Measurements from ENCODE around the gene TNFRSF14. TPM values are rescaled to one million over a fixed set of nuclear protein-coding genes. Genes with fewer than 3 reads are reported as not detected.

The TNFRSF14 gene
- total RNA-seq, 1 donor from 2014 or later, result 14.7 TPM

DNA sequence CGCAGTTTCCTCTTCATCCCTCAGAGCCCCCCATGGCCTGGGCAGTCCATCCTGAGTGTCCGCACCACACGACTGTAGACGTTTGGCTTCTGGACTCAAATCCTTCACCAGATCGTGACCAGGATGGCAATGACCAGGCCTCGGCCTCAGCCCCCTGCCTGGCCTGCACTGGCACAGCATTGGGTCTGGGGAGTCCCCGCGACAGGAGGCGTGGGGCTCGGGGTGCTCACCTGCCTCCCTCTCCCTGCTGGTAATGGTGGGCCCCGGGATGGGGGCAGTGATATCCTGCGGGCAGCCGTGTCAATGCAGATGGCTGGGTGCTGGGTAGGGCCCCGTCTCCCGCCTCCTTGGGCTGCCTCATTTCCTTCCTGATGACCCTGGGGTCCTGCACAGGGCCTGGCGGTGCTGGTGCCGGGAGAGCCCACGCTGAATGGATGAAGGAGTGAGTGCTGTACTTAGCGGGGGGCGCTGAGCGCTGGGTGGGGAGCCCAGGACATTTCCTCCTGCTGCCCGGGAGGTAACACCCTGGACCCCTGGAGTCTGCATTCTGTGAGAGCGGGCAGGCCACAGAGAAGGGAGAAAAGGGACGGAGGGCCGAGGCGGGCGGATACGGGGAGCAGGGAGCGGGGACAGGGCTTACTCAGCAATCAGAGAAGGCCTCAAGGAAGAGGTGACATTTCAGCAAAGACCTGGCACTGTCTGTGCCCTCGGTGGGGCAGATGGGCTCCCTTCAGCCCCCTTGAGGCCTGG, 2.1 kb upstream of the TNFRSF14 start:
- Histone ChIP-seq H3K27me3 (ENCODE audit: control insufficient read depth, insufficient read depth, low read length) (peaks cover 12% of the 10 kb centered on the region), H3K36me3 (ENCODE audit: control insufficient read depth, insufficient read depth, low read length) (no peaks in the 10 kb centered on the region), H3K4me3 (ENCODE audit: low read depth, low read length) (no peak overlapping the region)
- no peak for TF ChIP-seq CTCF (IDR thresholded peaks at IDR 0.05; ENCODE audit: insufficient read depth, low read length, poor library complexity, severe bottlenecking)
- DNase-seq (ENCODE audit: low read depth), result no peak

GRCh38 chr1:2554621-2555387, 1.4 kb upstream of the TNFRSF14 start:
- no peak overlapping the region for H3K4me3 ChIP-seq (ENCODE audit: low read depth, low read length)
- DNase-seq (ENCODE audit: low read depth), result no peak
- H3K27me3 ChIP-seq (ENCODE audit: control insufficient read depth, insufficient read depth, low read length), result peaks cover 12% of the 10 kb centered on the region
- no peaks in the 10 kb centered on the region for H3K36me3 ChIP-seq (ENCODE audit: control insufficient read depth, insufficient read depth, low read length)
- peak; percentile 59 for TF ChIP-seq CTCF (IDR thresholded peaks at IDR 0.05; ENCODE audit: insufficient read depth, low read length, poor library complexity, severe bottlenecking)

DNA sequence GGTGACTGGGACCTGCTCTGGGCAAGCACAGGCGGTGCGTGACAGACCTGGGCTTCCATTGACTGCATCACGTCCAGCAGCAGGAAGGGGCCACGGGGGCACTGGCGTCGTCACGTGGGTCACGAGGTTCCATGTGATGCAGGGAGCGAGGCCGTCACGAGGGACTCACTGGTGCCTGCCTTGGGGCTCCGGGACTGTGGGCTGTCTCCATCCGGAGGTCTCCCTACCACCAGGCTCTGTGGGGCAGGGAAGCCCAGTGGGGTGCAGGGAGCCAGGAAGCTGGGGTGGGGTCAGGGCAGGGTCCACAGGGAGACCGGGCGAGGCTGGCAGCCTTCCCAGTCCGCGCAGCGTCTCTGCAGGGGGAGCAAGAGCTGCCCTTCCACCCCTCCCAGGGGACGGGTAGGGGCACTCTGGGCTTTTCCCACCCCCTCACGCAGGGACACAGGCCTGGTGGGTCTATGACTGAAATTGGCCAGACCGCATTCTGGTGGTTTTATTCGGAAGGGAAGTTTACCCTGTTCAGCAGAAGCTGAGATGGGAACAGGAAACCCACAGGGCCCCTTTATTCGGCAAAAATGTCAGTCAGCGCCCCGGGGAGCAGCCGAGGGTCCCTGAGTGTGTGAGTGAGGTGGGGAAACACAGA, 416 bp upstream of the TNFRSF14 start:
- Histone ChIP-seq H3K27me3 (ENCODE audit: control insufficient read depth, insufficient read depth, low read length) (peaks cover 12% of the 10 kb centered on the region), H3K4me3 (ENCODE audit: low read depth, low read length) (peak overlapping the region; percentile 31), H3K36me3 (ENCODE audit: control insufficient read depth, insufficient read depth, low read length) (no peaks in the 10 kb centered on the region)
- no peak for TF ChIP-seq CTCF (IDR thresholded peaks at IDR 0.05; ENCODE audit: insufficient read depth, low read length, poor library complexity, severe bottlenecking)
- DNase-seq (ENCODE audit: low read depth), result no peak

DNA sequence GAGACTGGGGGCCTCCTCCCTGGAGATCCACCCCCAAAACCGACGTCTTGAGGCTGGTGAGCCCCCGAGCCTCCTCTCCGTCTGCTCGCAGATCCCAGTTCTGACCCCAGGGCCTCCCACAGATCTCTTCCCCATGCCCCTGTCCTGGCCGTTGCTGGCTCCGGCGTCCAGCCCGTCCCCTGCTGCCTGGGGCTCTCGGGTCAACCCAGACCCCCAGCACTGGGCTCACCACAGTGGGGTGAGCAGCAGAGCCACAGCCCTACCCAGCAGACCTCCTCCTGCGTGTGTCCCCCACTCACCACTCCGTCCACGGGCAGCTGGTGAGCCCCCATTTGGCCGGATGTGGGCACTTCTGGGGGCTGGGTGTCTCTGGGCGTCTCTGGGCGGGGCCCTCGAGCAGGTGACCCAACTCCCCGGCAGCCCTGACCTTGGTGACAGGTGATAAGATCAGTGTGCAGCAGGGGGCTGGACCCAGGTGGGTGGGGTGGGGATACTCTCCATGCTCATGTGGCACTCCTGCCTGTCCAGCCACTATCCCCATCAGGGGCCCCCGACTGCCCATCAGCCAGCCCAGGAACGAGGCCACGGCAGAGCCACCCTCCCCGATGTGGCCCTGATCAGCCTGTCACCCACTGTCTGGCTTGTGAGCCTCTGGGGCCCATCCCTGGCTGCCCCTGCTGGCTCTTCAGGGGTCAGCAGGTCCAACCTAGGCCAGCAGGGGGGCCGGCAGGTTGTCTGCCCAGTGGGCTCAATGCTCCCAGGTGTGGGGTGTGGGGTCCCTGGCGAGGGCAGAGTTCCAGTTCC, 709 bp downstream of the TNFRSF14 start:
- no peaks in the 10 kb centered on the region for H3K36me3 ChIP-seq (ENCODE audit: control insufficient read depth, insufficient read depth, low read length)
- H3K27me3 ChIP-seq (ENCODE audit: control insufficient read depth, insufficient read depth, low read length), result peaks cover 12% of the 10 kb centered on the region
- DNase-seq (ENCODE audit: low read depth), result no peak
- TF ChIP-seq CTCF (IDR thresholded peaks at IDR 0.05; ENCODE audit: insufficient read depth, low read length, poor library complexity, severe bottlenecking), result no peak
- H3K4me3 ChIP-seq (ENCODE audit: low read depth, low read length), result peak overlapping the region; percentile 31

DNA sequence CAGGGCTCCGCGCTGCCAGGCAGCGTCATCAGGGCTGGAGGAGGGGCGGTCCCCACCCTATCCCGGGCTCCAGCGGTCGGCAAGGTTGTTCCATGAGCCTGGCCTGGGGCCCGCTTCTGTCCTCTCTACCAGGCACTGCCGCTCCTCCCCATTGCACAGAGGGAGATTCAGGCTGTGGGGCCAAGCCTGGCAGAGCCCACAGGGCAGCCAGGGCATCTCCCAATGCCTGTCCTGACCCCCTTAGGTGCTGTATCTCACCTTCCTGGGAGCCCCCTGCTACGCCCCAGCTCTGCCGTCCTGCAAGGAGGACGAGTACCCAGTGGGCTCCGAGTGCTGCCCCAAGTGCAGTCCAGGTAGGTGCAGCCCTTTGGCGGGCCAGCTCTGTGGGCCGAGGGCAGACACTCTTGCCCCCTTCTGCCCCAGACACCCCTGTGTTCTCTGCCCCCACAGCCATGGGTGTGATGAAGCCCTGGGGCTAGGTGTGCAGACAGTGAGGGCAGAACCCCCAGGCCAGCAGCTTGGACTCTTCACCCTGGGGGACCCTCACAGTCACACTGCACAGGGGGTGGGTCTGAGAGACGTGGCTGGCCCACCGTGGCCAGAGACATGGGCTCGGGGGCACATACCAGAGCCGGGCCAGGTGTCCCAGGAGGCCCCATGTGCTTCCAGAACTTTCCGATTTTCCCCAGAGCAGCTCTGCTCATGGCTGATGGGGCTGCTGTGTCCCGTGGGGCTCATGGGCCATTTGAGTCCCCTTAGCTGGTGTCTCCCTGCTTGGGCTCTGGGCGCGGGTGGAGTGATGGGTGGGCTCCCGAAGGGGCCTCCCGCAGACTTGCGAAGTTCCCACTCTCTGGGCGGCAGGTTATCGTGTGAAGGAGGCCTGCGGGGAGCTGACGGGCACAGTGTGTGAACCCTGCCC, 1.6 kb downstream of the TNFRSF14 start:
- H3K36me3 ChIP-seq (ENCODE audit: control insufficient read depth, insufficient read depth, low read length), result no peaks in the 10 kb centered on the region
- H3K27me3 ChIP-seq (ENCODE audit: control insufficient read depth, insufficient read depth, low read length), result peaks cover 7% of the 10 kb centered on the region
- no peak for DNase-seq (ENCODE audit: low read depth)
- TF ChIP-seq CTCF (IDR thresholded peaks at IDR 0.05; ENCODE audit: insufficient read depth, low read length, poor library complexity, severe bottlenecking), result no peak
- H3K4me3 ChIP-seq (ENCODE audit: low read depth, low read length), result no peak overlapping the region

All from kidney epithelial cell (primary cell).